ENCODE data around the gene CAMTA1. TPM values are rescaled to one million over a fixed set of nuclear protein-coding genes. Genes with fewer than 3 reads are reported as not detected.
"Not testable (repeated sequence)": the region's sequence is repeated elsewhere in the genome, so short reads cannot be mapped to it uniquely, and the experiment has no call there.

The CAMTA1 gene
- total RNA-seq, 1 donor from 2014 or later = 109 TPM

- Mint-ChIP-seq H3K27ac (ENCODE audit: unreplicated experiment) (no peak overlapping the region), H3K36me3 (ENCODE audit: low read depth) (no peaks in the 10 kb centered on the region), H3K4me3 (no peak overlapping the region), H3K9me3 (no peaks in the 10 kb centered on the region), H3K27me3 (ENCODE audit: low read depth) (peaks cover 5% of the 10 kb centered on the region), H3K4me1 (peaks cover 6% of the 10 kb centered on the region)
- TF ChIP-seq CTCF (conservative IDR thresholded peaks at IDR 0.05) = no peak
- no peak for DNase-seq (ENCODE audit: low read depth, low spot score)
These were observed 368.2 kb downstream of the CAMTA1 start for GRCh38 chr1:7153464-7153863.

DNA sequence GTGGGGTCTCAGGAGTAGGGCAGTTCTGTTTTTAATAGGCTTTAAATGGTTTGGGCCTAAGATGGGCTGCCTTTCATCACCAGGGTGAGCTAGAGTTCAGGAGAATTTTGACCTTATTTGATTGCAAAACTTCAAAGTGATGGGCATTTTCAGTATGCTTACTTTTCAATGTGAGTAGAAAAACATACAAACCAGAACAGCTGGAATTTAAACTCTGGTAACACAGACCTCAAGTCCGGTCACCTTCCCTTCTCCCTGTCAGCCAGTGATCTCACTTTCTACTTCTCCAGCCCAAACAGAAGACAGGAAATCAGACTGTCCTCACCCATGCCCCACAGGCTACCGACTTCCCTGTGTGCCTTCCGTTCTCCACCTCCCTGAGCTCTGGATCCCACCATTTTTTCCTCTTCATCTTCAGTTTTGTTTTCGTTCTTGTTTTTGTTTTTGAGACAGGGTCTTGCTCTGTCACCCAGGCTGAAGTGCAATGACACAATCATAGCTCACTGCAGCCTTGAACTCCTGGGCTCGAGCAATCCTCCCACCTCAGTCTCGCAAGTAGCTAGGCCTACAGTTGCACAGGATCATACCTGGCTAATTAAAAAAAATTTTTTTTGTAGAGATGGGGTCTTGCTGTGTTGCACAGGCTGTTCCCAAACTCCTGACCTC is 374.0 kb downstream of the CAMTA1 start:
- H3K9me3 Mint-ChIP-seq = peaks cover 4% of the 10 kb centered on the region
- H3K27ac Mint-ChIP-seq (ENCODE audit: unreplicated experiment) = no peak overlapping the region
- DNase-seq (ENCODE audit: low read depth, low spot score) = no peak
- H3K4me3 Mint-ChIP-seq = no peak overlapping the region
- H3K4me1 Mint-ChIP-seq = no peaks in the 10 kb centered on the region
- no peak for TF ChIP-seq CTCF (conservative IDR thresholded peaks at IDR 0.05)
- peaks cover 5% of the 10 kb centered on the region for H3K27me3 Mint-ChIP-seq (ENCODE audit: low read depth)
- H3K36me3 Mint-ChIP-seq (ENCODE audit: low read depth) = no peaks in the 10 kb centered on the region

DNA sequence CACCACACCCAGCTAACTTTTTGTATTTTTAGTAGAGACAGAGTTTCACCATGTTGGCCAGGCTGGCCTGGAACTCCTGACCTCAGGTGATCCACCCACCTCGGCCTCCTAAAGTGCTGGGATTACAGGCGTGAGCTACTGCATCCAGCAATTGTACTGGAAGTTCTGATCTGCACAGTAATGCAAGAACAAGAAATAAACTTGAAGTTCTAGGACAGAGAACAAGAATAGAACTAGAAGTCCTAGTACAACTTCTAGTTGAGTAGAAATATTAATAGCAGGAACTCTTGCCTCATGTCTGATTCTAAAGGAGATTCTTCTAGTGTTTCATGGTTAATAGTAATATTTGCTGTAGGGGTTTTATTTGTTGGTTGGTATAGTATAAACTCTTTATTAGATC is 383.3 kb downstream of the CAMTA1 start:
- not testable (repeated sequence) for H3K9me3 Mint-ChIP-seq; DNase-seq (ENCODE audit: low read depth, low spot score); H3K27me3 Mint-ChIP-seq (ENCODE audit: low read depth)

DNA sequence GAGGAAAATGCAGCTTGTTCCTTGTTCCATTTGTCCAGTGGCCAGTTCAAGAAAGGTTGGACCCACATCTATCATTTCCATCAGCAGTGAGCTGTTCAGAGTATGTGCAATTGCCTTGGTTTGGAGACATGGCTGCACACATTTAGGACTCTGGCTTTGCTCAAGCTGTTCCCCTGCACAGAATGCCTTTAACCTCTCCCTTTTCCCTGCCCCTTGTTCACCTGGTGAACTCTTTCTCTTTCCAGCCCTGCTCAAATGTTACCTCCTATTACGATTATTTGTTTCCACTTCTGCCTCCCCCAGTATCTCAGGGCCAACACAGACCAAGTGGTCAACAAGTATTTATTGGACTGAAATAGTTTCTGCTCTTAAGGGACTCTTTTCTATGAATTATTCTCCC is 385.9 kb downstream of the CAMTA1 start:
- Mint-ChIP-seq H3K36me3 (ENCODE audit: low read depth) (no peaks in the 10 kb centered on the region), H3K9me3 (no peaks in the 10 kb centered on the region), H3K27ac (ENCODE audit: unreplicated experiment) (no peak overlapping the region), H3K4me3 (no peak overlapping the region), H3K27me3 (ENCODE audit: low read depth) (peaks cover 9% of the 10 kb centered on the region), H3K4me1 (no peaks in the 10 kb centered on the region)
- no peak for DNase-seq (ENCODE audit: low read depth, low spot score)
- no peak for TF ChIP-seq CTCF (conservative IDR thresholded peaks at IDR 0.05)

More for the DNA sequence above, 383.3 kb downstream of the CAMTA1 start:
- not testable (repeated sequence) for H3K4me3 Mint-ChIP-seq; H3K36me3 Mint-ChIP-seq (ENCODE audit: low read depth); H3K27ac Mint-ChIP-seq (ENCODE audit: unreplicated experiment); H3K4me1 Mint-ChIP-seq

DNA sequence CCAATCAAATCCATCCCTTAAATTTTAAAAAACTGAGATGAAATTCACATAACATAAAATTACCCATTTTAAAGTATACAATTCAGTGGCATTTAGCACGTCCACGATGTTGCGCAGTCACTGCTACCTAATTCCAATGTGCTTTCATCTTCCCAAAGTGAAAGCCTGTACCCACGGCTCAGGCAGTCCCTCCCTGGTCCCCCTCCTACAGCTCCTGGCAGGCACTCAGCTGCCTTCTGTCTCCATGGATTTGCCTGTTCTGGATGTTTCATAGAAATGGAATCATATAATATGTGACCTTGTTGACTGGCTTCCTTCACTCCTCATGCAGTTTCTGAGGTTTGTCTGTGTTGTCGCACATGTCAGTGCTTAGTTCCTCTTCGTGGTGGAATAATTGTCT is 386.3 kb downstream of the CAMTA1 start:
- no peak for DNase-seq (ENCODE audit: low read depth, low spot score)
- Mint-ChIP-seq H3K4me3 (no peak overlapping the region), H3K27ac (ENCODE audit: unreplicated experiment) (no peak overlapping the region), H3K27me3 (ENCODE audit: low read depth) (peaks cover 9% of the 10 kb centered on the region), H3K4me1 (peaks cover 3% of the 10 kb centered on the region), H3K9me3 (no peaks in the 10 kb centered on the region), H3K36me3 (ENCODE audit: low read depth) (peaks cover 2% of the 10 kb centered on the region)
- no peak for TF ChIP-seq CTCF (conservative IDR thresholded peaks at IDR 0.05)

GRCh38 chr1:7172804-7173203 is 387.6 kb downstream of the CAMTA1 start:
- no peak for TF ChIP-seq CTCF (conservative IDR thresholded peaks at IDR 0.05)
- Mint-ChIP-seq H3K4me3 (no peak overlapping the region), H3K27ac (ENCODE audit: unreplicated experiment) (no peak overlapping the region), H3K27me3 (ENCODE audit: low read depth) (peaks cover 9% of the 10 kb centered on the region), H3K36me3 (ENCODE audit: low read depth) (peaks cover 7% of the 10 kb centered on the region), H3K4me1 (peaks cover 7% of the 10 kb centered on the region), H3K9me3 (peaks cover 4% of the 10 kb centered on the region)
- no peak for DNase-seq (ENCODE audit: low read depth, low spot score)

Data from neural crest cell (in vitro differentiated cells).